NB4 (cell line): ENCODE measurements around the gene OR6C4.
"Not testable (repeated sequence)": the region's sequence is repeated elsewhere in the genome, so short reads cannot be mapped to it uniquely, and the experiment has no call there.

Experiments used
- MAX ChIP-seq: IDR thresholded peaks from 2 replicates; pipeline ENCODE4 v1.6.1; 2011; ENCODE audit warnings: low read depth, low read length
- MYC ChIP-seq: IDR thresholded peaks from 2 replicates; pipeline ENCODE4 v1.6.1; 2011; ENCODE audit warnings: low read depth, low read length
- POLR2A ChIP-seq: IDR thresholded peaks from 2 replicates; pipeline ENCODE4 v1.6.1; 2011; ENCODE audit warnings: mild to moderate bottlenecking; ENCODE audit not compliant: insufficient read length; ENCODE audit errors: extremely low read depth
- TF ChIP-seq, protein P1 (sequence below): IDR thresholded peaks from one replicate; pipeline ENCODE4 v1.5.1; 2012; ENCODE audit warnings: low read depth, low read length

GRCh38 chr12:55570060-55570459 is 20.7 kb downstream of the OR6C4 start:
- TF ChIP-seq, protein P1, sequence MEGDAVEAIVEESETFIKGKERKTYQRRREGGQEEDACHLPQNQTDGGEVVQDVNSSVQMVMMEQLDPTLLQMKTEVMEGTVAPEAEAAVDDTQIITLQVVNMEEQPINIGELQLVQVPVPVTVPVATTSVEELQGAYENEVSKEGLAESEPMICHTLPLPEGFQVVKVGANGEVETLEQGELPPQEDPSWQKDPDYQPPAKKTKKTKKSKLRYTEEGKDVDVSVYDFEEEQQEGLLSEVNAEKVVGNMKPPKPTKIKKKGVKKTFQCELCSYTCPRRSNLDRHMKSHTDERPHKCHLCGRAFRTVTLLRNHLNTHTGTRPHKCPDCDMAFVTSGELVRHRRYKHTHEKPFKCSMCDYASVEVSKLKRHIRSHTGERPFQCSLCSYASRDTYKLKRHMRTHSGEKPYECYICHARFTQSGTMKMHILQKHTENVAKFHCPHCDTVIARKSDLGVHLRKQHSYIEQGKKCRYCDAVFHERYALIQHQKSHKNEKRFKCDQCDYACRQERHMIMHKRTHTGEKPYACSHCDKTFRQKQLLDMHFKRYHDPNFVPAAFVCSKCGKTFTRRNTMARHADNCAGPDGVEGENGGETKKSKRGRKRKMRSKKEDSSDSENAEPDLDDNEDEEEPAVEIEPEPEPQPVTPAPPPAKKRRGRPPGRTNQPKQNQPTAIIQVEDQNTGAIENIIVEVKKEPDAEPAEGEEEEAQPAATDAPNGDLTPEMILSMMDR = not testable (repeated sequence)
- not testable (repeated sequence) for TF ChIP-seq POLR2A, MAX, MYC
